ENCODE data around the gene TMCO1.
"Not testable (repeated sequence)": the region's sequence is repeated elsewhere in the genome, so short reads cannot be mapped to it uniquely, and the experiment has no call there.

The TMCO1 gene

GRCh38 chr1:165686971-165687433 lies 81.7 kb downstream of the TMCO1 start:
- DNase-seq (ENCODE audit: low read depth in 2 of 2) = no peak

GRCh38 chr1:165686121-165686970 lies 82.3 kb downstream of the TMCO1 start:
- DNase-seq (ENCODE audit: low read depth in 2 of 2) = no peak

GRCh38 chr1:165683848-165684485 lies 84.7 kb downstream of the TMCO1 start:
- no peak for DNase-seq (ENCODE audit: low read depth in 2 of 2)

- not testable (repeated sequence) for DNase-seq (ENCODE audit: low read depth in 2 of 2)
Observed at GRCh38 chr1:165680773-165681172, 87.9 kb downstream of the TMCO1 start.

GRCh38 chr1:165680303-165680702 lies 88.4 kb downstream of the TMCO1 start:
- no peak for DNase-seq (ENCODE audit: low read depth in 2 of 2)

GRCh38 chr1:165679282-165680036 lies 89.2 kb downstream of the TMCO1 start:
- DNase-seq (ENCODE audit: low read depth in 2 of 2) = no peak

GRCh38 chr1:165678509-165678908 lies 90.2 kb downstream of the TMCO1 start:
- no peak for DNase-seq (ENCODE audit: low read depth in 2 of 2)

Measured in stimulated activated CD8-positive, alpha-beta memory T cell treated with anti-CD3 and anti-CD28 coated beads, Interleukin-15, amount 100 ng/mL, for 48 hours (primary cell).